ENCODE measurements around the gene PAM. TPM values are rescaled to one million over a fixed set of nuclear protein-coding genes. Genes with fewer than 3 reads are reported as not detected.

PAM gene
- total RNA-seq, 2 experiments from 2014 or later = 45.8 to 46.2 TPM

DNA sequence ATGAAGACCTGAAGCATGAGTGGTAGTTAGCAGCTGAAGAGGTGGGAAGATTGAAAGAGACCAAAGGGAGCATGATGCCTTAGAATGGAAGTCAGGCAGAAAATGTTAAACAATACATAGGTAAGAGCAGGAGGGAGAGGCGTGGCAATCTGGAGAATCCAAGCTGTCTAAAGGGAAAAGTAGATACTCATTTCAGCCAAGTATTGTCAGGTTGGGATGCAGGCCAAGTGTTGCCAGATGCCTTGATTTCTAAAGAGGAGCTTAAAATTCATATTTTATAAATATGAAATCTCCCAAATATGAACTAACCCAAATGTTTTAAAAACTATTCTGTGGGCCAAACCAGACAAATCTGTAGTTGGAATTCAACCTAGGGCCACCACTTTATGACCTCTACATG is 4.2 kb downstream of the PAM start:
- Mint-ChIP-seq H3K36me3 (ENCODE audit: low read depth) (peaks cover 5% of the 10 kb centered on the region), H3K4me3 (no peak overlapping the region), H3K27me3 (peaks cover 2% of the 10 kb centered on the region), H3K9me3 (no peaks in the 10 kb centered on the region), H3K27ac (no peak overlapping the region), H3K4me1 (peaks cover 64% of the 10 kb centered on the region)
- CTCF ChIA-PET = no interaction called here
- POLR2A ChIA-PET = no interaction called here
- no peak for DNase-seq

GRCh38 chr5:102759700-102760099 is 4.6 kb downstream of the PAM start:
- POLR2A ChIA-PET = no interaction called here
- peaks cover 5% of the 10 kb centered on the region for H3K36me3 Mint-ChIP-seq (ENCODE audit: low read depth)
- no peak overlapping the region for H3K27ac Mint-ChIP-seq
- no peaks in the 10 kb centered on the region for H3K27me3 Mint-ChIP-seq
- H3K4me1 Mint-ChIP-seq = peaks cover 64% of the 10 kb centered on the region
- H3K9me3 Mint-ChIP-seq = no peaks in the 10 kb centered on the region
- no peak for DNase-seq
- CTCF ChIA-PET = no interaction called here
- H3K4me3 Mint-ChIP-seq = no peak overlapping the region

DNA sequence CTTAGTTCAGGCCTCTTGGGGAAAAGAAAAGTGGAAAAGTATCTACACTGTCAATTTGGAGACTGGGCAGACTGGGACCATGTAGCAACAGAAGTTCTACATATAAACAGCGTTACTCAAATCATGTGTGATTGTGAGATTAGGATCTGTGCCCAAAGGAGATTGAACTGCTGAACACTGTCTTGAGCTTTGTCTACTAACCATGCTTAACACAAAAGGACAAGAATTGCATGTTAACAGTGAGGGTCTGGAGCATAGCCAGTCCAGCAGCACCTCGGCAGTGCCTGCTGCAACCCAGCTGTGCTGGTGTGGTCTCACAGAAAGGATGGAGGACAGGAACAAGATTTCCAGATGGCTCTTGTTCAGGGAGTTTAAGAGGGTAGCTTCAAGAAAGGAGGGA is 5.7 kb downstream of the PAM start:
- H3K27ac Mint-ChIP-seq = peak overlapping the region; percentile 10
- peaks cover 74% of the 10 kb centered on the region for H3K4me1 Mint-ChIP-seq
- DNase-seq = no peak
- ChIA-PET CTCF (interaction anchor here (0.7 to 1.2 kb wide), 3 partner anchors 18 to 360 kb away, joined by 3 read pairs; partner anchors contain the start of gene PPIP5K2), POLR2A (interaction anchor here (1.2 to 1.5 kb wide), 2 partner anchors 8 to 359 kb away, joined by 3 to 5 read pairs; partner anchors contain the start of genes GIN1 and PPIP5K2)
- H3K9me3 Mint-ChIP-seq = no peaks in the 10 kb centered on the region
- H3K27me3 Mint-ChIP-seq = no peaks in the 10 kb centered on the region
- H3K36me3 Mint-ChIP-seq (ENCODE audit: low read depth) = peaks cover 6% of the 10 kb centered on the region
- no peak overlapping the region for H3K4me3 Mint-ChIP-seq

DNA sequence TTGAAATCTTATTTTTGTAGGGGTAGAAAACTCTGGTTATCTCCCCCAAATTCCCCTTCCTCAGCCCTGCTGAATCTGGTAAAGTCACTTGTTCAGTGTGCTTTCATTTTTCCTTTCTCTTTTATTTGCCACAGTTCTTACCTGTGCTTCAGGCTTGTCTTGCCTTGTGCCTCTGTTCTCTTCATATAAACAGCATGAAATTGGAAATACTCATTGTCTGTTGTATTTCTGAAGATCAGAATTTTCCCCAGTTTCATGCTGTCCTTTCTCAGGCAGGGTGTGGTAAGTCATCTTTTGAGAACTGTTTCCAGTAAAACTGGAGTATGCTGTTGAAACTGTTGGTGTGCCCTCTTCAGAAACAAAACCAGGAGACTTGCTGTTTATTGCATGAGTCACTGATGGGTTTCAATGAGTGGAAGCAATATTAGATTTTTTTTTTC is 7.0 kb downstream of the PAM start:
- ChIA-PET CTCF (interaction anchor here (1.7 to 2.4 kb wide), 2 partner anchors 9 to 19 kb away, joined by 3 to 10 read pairs; no protein-coding TSS in a partner anchor), POLR2A (interaction anchor here (3.9 kb wide), 1 partner anchor 358 kb away, joined by 22 read pairs; the partner anchor contains the start of genes GIN1 and PPIP5K2)
- Mint-ChIP-seq H3K36me3 (ENCODE audit: low read depth) (peaks cover 2% of the 10 kb centered on the region), H3K27ac (peak overlapping the region; percentile 54), H3K27me3 (no peaks in the 10 kb centered on the region), H3K9me3 (no peaks in the 10 kb centered on the region), H3K4me3 (peak overlapping the region; percentile 57), H3K4me1 (peaks cover 67% of the 10 kb centered on the region)
- DNase-seq = no peak

DNA sequence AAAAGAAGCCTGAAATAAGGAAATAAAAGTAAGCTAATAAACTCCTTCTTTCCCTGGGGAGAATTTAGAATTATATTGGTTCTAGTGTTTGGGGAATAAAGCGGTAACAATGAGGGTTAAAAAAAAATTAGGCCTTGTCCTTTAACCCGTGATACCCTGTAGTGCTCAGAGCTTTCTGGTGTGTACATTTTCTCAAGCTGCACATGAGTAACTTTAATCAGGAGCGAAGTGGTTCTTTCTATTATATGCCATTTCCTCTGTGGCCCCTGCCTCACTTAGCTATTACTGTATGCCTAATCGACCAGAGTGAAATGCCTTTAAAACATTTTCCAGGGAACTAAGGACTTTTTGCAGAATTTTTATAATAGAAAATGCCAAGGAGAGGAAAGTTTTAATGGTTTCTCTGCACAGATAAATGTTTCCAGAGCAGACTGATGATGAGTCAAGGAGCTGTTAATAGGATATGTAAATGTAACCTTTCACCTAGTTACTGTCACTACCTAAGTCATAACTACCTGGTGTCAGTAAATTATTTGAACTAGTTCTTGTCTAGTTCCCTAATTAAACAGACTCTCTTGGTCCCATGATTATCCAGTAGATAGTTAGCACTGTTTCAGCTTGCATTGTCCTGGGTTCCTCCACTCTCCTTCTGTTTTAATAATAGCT is 7.6 kb downstream of the PAM start:
- POLR2A ChIA-PET = interaction anchor here (1.0 to 3.9 kb wide), 3 partner anchors 7 to 357 kb away, joined by 3 to 22 read pairs (median 14); partner anchors contain the start of genes GIN1, PAM and PPIP5K2
- no peak for DNase-seq
- peak overlapping the region; percentile 57 for H3K4me3 Mint-ChIP-seq

DNA sequence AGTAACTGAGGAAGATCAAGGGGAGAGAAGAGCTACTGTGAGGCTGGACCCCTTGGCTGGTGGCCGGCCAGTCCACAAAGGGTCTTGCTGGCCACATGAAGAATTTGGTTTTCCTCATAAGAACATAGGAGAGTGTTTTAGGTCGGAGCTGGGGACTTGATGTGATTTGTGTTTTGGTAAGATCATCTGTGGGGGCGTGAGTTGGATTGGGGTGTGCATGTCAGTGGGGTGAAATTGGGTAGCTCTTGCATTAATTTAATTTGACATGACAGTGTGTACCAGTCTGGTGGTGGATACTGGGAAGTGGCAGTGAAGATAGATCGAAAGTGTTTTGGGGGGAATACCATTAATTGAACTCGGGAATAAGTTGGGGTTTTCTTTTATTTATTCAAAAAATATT is 8.6 kb downstream of the PAM start:
- no peak overlapping the region for H3K27ac Mint-ChIP-seq
- no peaks in the 10 kb centered on the region for H3K27me3 Mint-ChIP-seq

More for the DNA sequence above, 7.6 kb downstream of the PAM start:
- peaks cover 70% of the 10 kb centered on the region for H3K4me1 Mint-ChIP-seq
- CTCF ChIA-PET = interaction anchor here (1.7 to 2.5 kb wide), 3 partner anchors 8 to 18 kb away, joined by 3 to 11 read pairs (median 10); no protein-coding TSS in a partner anchor
- H3K27me3 Mint-ChIP-seq = no peaks in the 10 kb centered on the region
- H3K27ac Mint-ChIP-seq = peak overlapping the region; percentile 54
- no peaks in the 10 kb centered on the region for H3K9me3 Mint-ChIP-seq
- peaks cover 2% of the 10 kb centered on the region for H3K36me3 Mint-ChIP-seq (ENCODE audit: low read depth)

DNA sequence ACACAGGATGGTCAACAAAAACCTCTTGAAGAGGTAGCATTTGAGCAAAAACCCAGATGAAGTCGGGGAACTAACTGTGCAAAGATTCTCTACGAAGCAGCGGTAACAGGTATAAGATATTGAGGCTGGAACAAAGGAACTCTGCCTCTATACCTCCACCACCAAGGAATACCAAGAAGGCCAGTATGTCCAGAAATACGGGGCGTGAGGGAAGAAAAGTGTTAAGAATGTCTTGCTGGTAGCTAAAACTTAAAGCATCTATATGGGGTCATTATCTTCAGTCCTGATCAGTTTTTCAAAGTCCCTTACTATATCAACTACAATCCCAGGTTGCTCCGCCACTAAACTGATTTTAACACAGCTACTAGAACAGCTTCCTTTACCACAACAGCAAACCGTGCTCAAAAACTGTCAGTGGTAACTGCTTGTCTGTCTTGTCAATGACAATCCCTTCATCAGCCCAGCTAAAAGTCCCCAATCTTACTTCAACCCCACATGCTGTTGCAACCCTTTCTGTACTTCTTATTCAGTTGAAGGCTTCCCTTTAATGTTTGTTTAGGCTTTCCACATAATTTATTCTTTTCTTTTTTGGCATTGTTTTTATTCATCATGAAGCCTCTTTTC is 9.4 kb downstream of the PAM start:
- no peaks in the 10 kb centered on the region for H3K9me3 Mint-ChIP-seq
- DNase-seq = no peak
- ChIA-PET CTCF (interaction anchor here (0.7 to 2.5 kb wide), 4 partner anchors 14 to 375 kb away, joined by 3 to 11 read pairs (median 6); no protein-coding TSS in a partner anchor), POLR2A (interaction anchor here (0.7 to 3.9 kb wide), 3 partner anchors 9 to 494 kb away, joined by 3 to 22 read pairs (median 14); partner anchors contain the start of genes GIN1, MACIR, PAM and PPIP5K2)
- peaks cover 62% of the 10 kb centered on the region for H3K4me1 Mint-ChIP-seq
- H3K27ac Mint-ChIP-seq = no peak overlapping the region
- H3K36me3 Mint-ChIP-seq (ENCODE audit: low read depth) = peaks cover 2% of the 10 kb centered on the region
- no peaks in the 10 kb centered on the region for H3K27me3 Mint-ChIP-seq
- H3K4me3 Mint-ChIP-seq = no peak overlapping the region

More for the DNA sequence above, 8.6 kb downstream of the PAM start:
- peaks cover 65% of the 10 kb centered on the region for H3K4me1 Mint-ChIP-seq
- no peak for DNase-seq
- no peaks in the 10 kb centered on the region for H3K9me3 Mint-ChIP-seq
- ChIA-PET CTCF (interaction anchor here (1.0 to 2.5 kb wide), 3 partner anchors 15 to 63 kb away, joined by 3 to 11 read pairs (median 10); no protein-coding TSS in a partner anchor), POLR2A (interaction anchor here (2.5 to 3.9 kb wide), 2 partner anchors 8 to 356 kb away, joined by 14 to 22 read pairs; partner anchors contain the start of genes GIN1, PAM and PPIP5K2)
- peaks cover 2% of the 10 kb centered on the region for H3K36me3 Mint-ChIP-seq (ENCODE audit: low read depth)
- H3K4me3 Mint-ChIP-seq = no peak overlapping the region

GRCh38 chr5:102765350-102765749 is 10.2 kb downstream of the PAM start:
- H3K4me1 Mint-ChIP-seq = peaks cover 56% of the 10 kb centered on the region
- CTCF ChIA-PET = no interaction called here
- no peaks in the 10 kb centered on the region for H3K9me3 Mint-ChIP-seq
- POLR2A ChIA-PET = interaction anchor here (3.9 kb wide), 1 partner anchor 355 kb away, joined by 22 read pairs; the partner anchor contains the start of genes GIN1 and PPIP5K2
- no peaks in the 10 kb centered on the region for H3K27me3 Mint-ChIP-seq
- H3K4me3 Mint-ChIP-seq = no peak overlapping the region
- DNase-seq = no peak
- peaks cover 2% of the 10 kb centered on the region for H3K36me3 Mint-ChIP-seq (ENCODE audit: low read depth)
- H3K27ac Mint-ChIP-seq = no peak overlapping the region

GRCh38 chr5:102766295-102767090 is 11.4 kb downstream of the PAM start:
- peaks cover 4% of the 10 kb centered on the region for H3K36me3 Mint-ChIP-seq (ENCODE audit: low read depth)
- no peaks in the 10 kb centered on the region for H3K27me3 Mint-ChIP-seq
- DNase-seq = no peak
- ChIA-PET POLR2A (interaction anchor here (1.0 kb wide), 1 partner anchor 11 kb away, joined by 3 read pairs; the partner anchor contains the start of gene PAM), CTCF (no interaction called here)
- H3K27ac Mint-ChIP-seq = no peak overlapping the region
- H3K9me3 Mint-ChIP-seq = no peaks in the 10 kb centered on the region
- no peak overlapping the region for H3K4me3 Mint-ChIP-seq
- peaks cover 50% of the 10 kb centered on the region for H3K4me1 Mint-ChIP-seq

DNA sequence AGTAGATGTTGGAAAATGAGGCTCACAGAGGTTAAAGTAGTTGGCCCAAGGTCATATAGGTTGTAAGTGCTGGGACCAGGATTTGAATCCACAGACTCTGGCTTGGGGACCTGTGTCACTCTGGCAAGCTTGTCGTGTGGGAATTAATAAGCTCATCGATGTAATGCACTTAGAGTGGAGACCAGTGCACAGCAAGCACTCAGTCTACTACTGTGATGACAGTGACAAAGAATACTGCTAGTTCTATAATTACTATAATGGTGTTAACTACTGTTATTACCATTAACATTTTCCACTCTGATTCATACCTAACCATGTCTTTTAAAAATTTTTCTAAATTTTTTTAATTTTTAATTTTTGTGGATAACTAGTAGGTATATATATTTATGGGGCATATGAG is 12.8 kb downstream of the PAM start:
- peaks cover 5% of the 10 kb centered on the region for H3K36me3 Mint-ChIP-seq (ENCODE audit: low read depth)
- no peak overlapping the region for H3K4me3 Mint-ChIP-seq
- POLR2A ChIA-PET = no interaction called here
- no peaks in the 10 kb centered on the region for H3K9me3 Mint-ChIP-seq
- CTCF ChIA-PET = no interaction called here
- DNase-seq = no peak
- peaks cover 47% of the 10 kb centered on the region for H3K4me1 Mint-ChIP-seq
- H3K27me3 Mint-ChIP-seq = no peaks in the 10 kb centered on the region
- H3K27ac Mint-ChIP-seq = no peak overlapping the region

GRCh38 chr5:102770803-102771202 is 15.7 kb downstream of the PAM start:
- Mint-ChIP-seq H3K4me3 (no peak overlapping the region), H3K36me3 (ENCODE audit: low read depth) (peaks cover 5% of the 10 kb centered on the region), H3K27ac (no peak overlapping the region), H3K9me3 (no peaks in the 10 kb centered on the region), H3K27me3 (no peaks in the 10 kb centered on the region), H3K4me1 (peaks cover 20% of the 10 kb centered on the region)
- ChIA-PET CTCF (interaction anchor here (1.6 kb wide), 1 partner anchor 9 kb away, joined by 3 read pairs; no protein-coding TSS in a partner anchor), POLR2A (interaction anchor here (2.0 kb wide), 1 partner anchor 16 kb away, joined by 6 read pairs; the partner anchor contains the start of gene PAM)
- no peak for DNase-seq

GRCh38 chr5:102771435-102771834 is 16.3 kb downstream of the PAM start:
- ChIA-PET CTCF (interaction anchor here (1.6 kb wide), 1 partner anchor 9 kb away, joined by 3 read pairs; no protein-coding TSS in a partner anchor), POLR2A (interaction anchor here (2.0 kb wide), 1 partner anchor 16 kb away, joined by 6 read pairs; the partner anchor contains the start of gene PAM)
- Mint-ChIP-seq H3K27me3 (no peaks in the 10 kb centered on the region), H3K4me1 (peaks cover 24% of the 10 kb centered on the region), H3K27ac (peak overlapping the region; percentile 54), H3K9me3 (no peaks in the 10 kb centered on the region), H3K36me3 (ENCODE audit: low read depth) (peaks cover 5% of the 10 kb centered on the region), H3K4me3 (no peak overlapping the region)
- no peak for DNase-seq
